GM08714 (cell line): ENCODE measurements around the gene SLIT3.

ENCODE experiments used
- H3K4me3 ChIP-seq: fragments of 200-500 bp; sonication (Bioruptor generic); 2 replicates; pipeline ENCODE4 v1.5.1; 2014; ENCODE audit warnings: mild to moderate bottlenecking, low read length, inconsistent platforms
- ZNF274 ChIP-seq: IDR thresholded peaks from 2 replicates; pipeline ENCODE4 v1.6.1; 2012; ENCODE audit warnings: mild to moderate bottlenecking, low read depth, low read length

SLIT3 gene

GRCh38 chr5:168661593-168662485 is 639.1 kb downstream of the SLIT3 start:
- H3K4me3 ChIP-seq = no peak overlapping the region
- no peak for TF ChIP-seq ZNF274

DNA sequence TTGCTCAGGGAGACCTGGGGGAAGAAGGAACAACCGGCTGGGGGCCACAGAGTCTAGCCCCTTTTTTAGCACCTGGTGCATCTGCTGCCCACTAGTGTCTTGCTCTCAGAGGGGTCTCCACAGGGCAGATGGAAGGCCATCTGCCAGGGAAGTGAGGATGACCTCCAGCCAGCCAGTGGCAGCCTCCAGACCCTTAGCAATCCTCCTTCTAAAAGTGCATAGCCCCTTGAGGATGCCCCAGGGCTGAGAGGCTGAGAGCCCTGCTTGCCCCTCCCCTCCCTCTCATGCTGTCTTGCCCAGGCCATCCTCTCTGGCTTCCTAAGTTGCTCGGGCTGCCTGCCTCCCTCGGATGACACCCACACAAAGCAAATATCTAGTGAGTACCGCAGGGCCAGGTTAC is 640.2 kb downstream of the SLIT3 start:
- no peak overlapping the region for H3K4me3 ChIP-seq
- TF ChIP-seq ZNF274 = no peak

DNA sequence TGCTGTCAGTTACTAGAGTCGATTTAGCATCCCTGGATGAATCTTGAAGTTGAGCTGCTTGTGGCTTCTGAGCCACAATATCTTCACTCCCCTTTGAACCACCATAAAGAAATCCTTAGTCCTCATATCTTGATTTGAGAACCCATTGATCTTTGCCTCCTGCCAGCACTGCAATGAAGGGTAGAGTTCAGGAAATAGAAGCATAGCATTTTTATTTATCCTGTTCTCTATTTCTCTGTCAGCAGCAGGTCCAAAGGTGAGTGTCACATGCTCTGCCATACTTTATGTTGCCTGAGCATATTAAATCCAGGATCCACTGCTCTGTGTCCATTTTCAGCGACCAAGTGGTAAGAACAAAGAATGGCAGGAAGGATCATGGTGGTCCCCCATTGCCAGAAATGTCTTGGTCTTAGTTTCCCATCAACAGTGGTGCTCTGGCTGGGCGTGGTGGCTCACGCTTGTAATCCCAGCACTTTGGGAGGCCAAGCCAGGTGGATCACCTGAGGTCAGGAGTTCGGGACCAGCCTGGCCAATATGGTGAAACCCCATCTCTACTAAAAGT is 641.6 kb downstream of the SLIT3 start:
- H3K4me3 ChIP-seq = no peak overlapping the region
- no peak for TF ChIP-seq ZNF274

GRCh38 chr5:168658394-168658793 is 642.5 kb downstream of the SLIT3 start:
- TF ChIP-seq ZNF274 = no peak
- no peak overlapping the region for H3K4me3 ChIP-seq

DNA sequence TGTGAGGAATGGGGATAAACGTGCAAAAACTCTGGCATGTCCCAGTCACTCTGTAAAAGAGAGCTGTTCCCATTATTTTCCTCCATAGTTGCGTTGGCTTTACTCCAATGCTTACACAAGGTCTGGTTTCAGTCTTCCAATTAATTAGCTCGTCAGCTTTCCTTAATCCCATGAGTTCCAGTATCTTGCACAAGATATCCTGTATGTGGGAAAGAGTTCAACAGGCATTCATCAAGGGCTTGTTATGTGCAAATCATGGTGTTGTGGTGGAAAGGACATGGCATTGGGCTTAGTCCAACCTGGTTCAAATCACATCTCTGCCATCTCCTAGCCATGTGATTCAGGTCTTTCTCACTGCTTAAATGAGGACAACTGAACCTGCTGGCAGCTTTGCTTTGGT is 644.3 kb downstream of the SLIT3 start:
- H3K4me3 ChIP-seq = no peak overlapping the region
- no peak for TF ChIP-seq ZNF274

DNA sequence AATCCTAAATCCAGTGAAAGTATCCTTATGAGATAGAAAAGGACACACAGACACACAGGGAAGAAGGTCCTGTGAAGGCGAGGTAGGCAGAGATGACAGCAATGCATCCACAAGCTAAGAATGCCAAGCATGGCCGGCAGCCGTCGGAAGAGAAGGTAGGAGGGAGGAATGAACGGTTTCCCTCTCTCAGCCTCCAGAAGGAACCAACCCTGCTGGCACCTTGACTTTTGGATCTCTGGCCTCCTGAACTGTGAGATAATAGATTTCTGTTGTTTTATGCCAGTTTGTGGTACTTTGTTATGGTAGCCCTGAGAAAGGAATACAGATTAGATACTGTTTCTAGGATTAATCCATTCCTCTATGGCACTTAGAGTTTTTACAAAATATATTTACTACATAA is 645.6 kb downstream of the SLIT3 start:
- no peak for TF ChIP-seq ZNF274
- no peak overlapping the region for H3K4me3 ChIP-seq

GRCh38 chr5:168654211-168654721 is 646.7 kb downstream of the SLIT3 start:
- no peak overlapping the region for H3K4me3 ChIP-seq
- no peak for TF ChIP-seq ZNF274

GRCh38 chr5:168653626-168654025 is 647.3 kb downstream of the SLIT3 start:
- no peak overlapping the region for H3K4me3 ChIP-seq
- no peak for TF ChIP-seq ZNF274

DNA sequence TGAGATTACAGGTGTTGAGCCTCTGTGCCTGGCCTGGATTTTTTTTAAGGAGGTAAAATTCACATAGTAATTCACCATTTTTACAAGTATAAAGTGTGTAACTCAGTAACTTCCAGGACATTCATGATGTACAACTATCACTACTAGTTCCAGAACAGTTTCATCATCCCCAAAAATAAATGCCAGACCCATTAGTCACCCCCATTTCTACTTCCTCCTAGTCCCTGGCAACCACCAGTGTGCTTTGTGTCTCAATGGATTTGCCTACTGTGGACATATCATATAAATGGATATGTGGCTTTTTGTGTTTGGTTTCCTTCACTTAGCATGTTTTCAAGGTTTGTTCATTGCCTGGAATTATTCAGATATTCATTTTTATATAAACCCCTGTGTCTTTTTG is 649.3 kb downstream of the SLIT3 start:
- H3K4me3 ChIP-seq = no peak overlapping the region
- no peak for TF ChIP-seq ZNF274

- no peak for TF ChIP-seq ZNF274
- H3K4me3 ChIP-seq = no peak overlapping the region
Observed at GRCh38 chr5:168649306-168649705, 651.6 kb downstream of the SLIT3 start.

DNA sequence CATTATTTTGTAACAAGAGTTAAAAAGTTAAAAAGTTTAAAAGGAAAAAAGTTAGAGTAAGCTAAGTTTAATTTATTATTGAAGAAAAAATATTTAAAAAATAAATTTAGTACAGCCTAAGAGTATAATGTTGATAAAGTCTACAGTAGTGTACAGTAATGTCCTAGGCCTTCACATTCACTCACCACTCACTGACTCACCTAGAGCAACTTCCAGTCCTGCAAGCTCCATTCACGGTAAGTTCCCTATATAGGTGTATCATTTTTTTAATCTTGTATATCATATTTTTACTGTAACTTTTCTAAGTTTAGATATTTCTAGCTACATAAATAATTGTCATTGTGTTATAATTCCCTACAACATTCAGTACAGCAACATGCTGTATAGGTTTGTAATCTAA is 652.4 kb downstream of the SLIT3 start:
- no peak for TF ChIP-seq ZNF274

DNA sequence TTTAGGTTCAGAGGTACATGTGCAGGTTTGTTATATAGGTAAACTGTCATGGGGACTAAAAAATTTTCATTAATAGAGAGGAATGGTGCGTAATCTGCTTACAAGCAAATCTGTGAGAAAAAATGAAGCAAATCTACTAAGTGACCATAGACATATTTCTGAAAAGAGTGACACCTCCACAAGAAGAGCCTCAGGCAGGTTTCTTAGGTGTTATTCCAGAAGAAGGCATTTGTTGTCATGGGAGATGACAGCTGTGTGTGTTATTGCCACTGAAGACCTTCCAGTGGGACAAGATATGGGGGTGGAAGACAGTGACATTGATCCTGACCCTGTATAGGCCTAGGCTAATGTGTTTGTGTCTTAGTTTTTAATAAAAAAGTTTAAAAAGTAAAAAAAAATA is 652.9 kb downstream of the SLIT3 start:
- H3K4me3 ChIP-seq = no peak overlapping the region
- TF ChIP-seq ZNF274 = no peak

More for the DNA sequence above, 652.4 kb downstream of the SLIT3 start:
- H3K4me3 ChIP-seq = no peak overlapping the region

GRCh38 chr5:168647083-168647482 is 653.9 kb downstream of the SLIT3 start:
- no peak for TF ChIP-seq ZNF274
- no peak overlapping the region for H3K4me3 ChIP-seq

- no peak for TF ChIP-seq ZNF274
- no peak overlapping the region for H3K4me3 ChIP-seq
Observed at GRCh38 chr5:168646335-168646734, 654.6 kb downstream of the SLIT3 start.

DNA sequence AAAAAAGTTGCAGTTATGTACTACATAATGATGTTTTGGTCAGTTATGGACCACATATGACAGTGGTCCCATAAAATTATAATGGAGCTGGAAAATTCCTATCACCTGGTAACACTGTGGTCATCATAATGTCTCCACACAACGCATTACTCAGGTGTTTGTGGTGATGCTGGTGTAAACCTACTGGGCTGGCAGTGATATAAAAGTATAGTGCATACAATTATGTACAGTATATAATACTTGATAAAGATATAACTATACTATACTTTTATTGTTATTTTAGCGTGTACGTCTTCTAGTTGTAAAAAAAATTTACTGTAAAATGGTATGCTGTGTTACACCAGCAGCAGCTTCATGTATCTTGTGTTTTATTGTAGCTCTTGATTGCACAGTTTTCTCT is 655.7 kb downstream of the SLIT3 start:
- H3K4me3 ChIP-seq = no peak overlapping the region
- TF ChIP-seq ZNF274 = no peak
